OCI-LY3 (cell line): Measurements from ENCODE around the gene DGKK.

Source experiments
- H2AFZ ChIP-seq: fragments of 200-600, 300-600 bp; shearing (Covaris generic); 2 replicates; pipeline ENCODE4 v1.6.0; 2014; ENCODE audit warnings: antibody characterized with exemption, low read depth, low read length
- H3K27ac ChIP-seq: fragments of 200-600, 300-600 bp; sonication (generic); 2 replicates; pipeline ENCODE4 v1.5.1; 2014; ENCODE audit warnings: mild to moderate bottlenecking, low read length, moderate library complexity, mixed read lengths
- H3K27me3 ChIP-seq: fragments of 200-600, 300-600 bp; sonication (generic); 2 replicates; pipeline ENCODE4 v1.6.1; 2014; ENCODE audit warnings: low read depth, low read length, mixed read lengths
- H3K36me3 ChIP-seq: fragments of 200-600, 300-600 bp; sonication (generic); replicated peaks from 2 replicates; pipeline ENCODE3; 2014; ENCODE audit warnings: low read depth, low read length, mixed read lengths
- H3K4me1 ChIP-seq: fragments of 300-600, 200-600 bp; sonication (generic); 2 replicates; pipeline ENCODE4 v1.6.1; 2014; ENCODE audit warnings: low read length, mixed read lengths
- H3K4me2 ChIP-seq: fragments of 200-600, 300-600 bp; sonication (generic); 2 replicates; pipeline ENCODE4 v1.6.1; 2014; ENCODE audit warnings: low read length, mixed read lengths
- H3K4me3 ChIP-seq: fragments of 300-600, 200-600 bp; sonication (generic); 2 replicates; pipeline ENCODE4 v1.5.1; 2014; ENCODE audit warnings: antibody characterized with exemption, mild to moderate bottlenecking, low read length, moderate library complexity
- H3K79me2 ChIP-seq: fragments of 300-600, 200-600 bp; shearing (Covaris generic); 2 replicates; pipeline ENCODE4 v1.6.1; 2014; ENCODE audit warnings: mild to moderate bottlenecking, low read length, mixed read lengths
- H3K9ac ChIP-seq: fragments of 300-600, 200-600 bp; shearing (Covaris generic); 2 replicates; pipeline ENCODE4 v1.6.0; 2014; ENCODE audit warnings: mild to moderate bottlenecking, low read length, moderate library complexity
- H3K9me3 ChIP-seq: fragments of 200-600, 300-600 bp; shearing (Covaris generic); 2 replicates; pipeline ENCODE4 v1.6.1; 2014; ENCODE audit warnings: low read length, mixed read lengths; ENCODE audit not compliant: insufficient read depth
- H4K20me1 ChIP-seq: fragments of 200-600, 300-600 bp; sonication (generic); 2 replicates; pipeline ENCODE4 v1.6.1; 2016; ENCODE audit warnings: low read length, mixed read lengths; ENCODE audit not compliant: insufficient read depth
- CTCF ChIP-seq: fragments of 200-600, 300-600 bp; sonication (generic); IDR thresholded peaks from 2 replicates; pipeline ENCODE4 v1.5.1; 2014; ENCODE audit warnings: antibody characterized with exemption, low read length, low read depth
- EZH2phosphoT487 ChIP-seq: fragments of 200-600 bp; shearing (Covaris generic); IDR thresholded peaks from 2 replicates; pipeline ENCODE4 v1.6.1; 2018; ENCODE audit warnings: antibody characterized with exemption, mixed run types, low read depth

Gene DGKK

GRCh38 chrX:50469206-50469605, 1.4 kb downstream of the DGKK start:
- Histone ChIP-seq H3K27ac (no peak overlapping the region), H3K9me3 (no peaks in the 10 kb centered on the region), H3K4me3 (no peak overlapping the region), H3K79me2 (no peaks in the 10 kb centered on the region), H3K27me3 (no peaks in the 10 kb centered on the region), H3K9ac (no peak overlapping the region), H3K36me3 (no peaks in the 10 kb centered on the region), H3K4me2 (no peak overlapping the region), H4K20me1 (no peaks in the 10 kb centered on the region), H3K4me1 (no peaks in the 10 kb centered on the region), H2AFZ (no peak overlapping the region)
- TF ChIP-seq CTCF (no peak), EZH2phosphoT487 (no peak)

- Histone ChIP-seq H3K9ac (no peak overlapping the region), H3K27ac (no peak overlapping the region), H3K36me3 (no peaks in the 10 kb centered on the region), H3K27me3 (no peaks in the 10 kb centered on the region), H3K4me1 (no peaks in the 10 kb centered on the region), H2AFZ (no peak overlapping the region), H3K79me2 (no peaks in the 10 kb centered on the region), H4K20me1 (no peaks in the 10 kb centered on the region), H3K9me3 (no peaks in the 10 kb centered on the region), H3K4me3 (no peak overlapping the region), H3K4me2 (no peak overlapping the region)
- TF ChIP-seq EZH2phosphoT487 (no peak), CTCF (no peak)
Observed at GRCh38 chrX:50459615-50460014, 11.0 kb downstream of the DGKK start.

GRCh38 chrX:50458483-50458882, 12.1 kb downstream of the DGKK start:
- Histone ChIP-seq H3K36me3 (no peaks in the 10 kb centered on the region), H3K27me3 (no peaks in the 10 kb centered on the region), H3K27ac (no peak overlapping the region), H3K79me2 (no peaks in the 10 kb centered on the region), H3K9me3 (no peaks in the 10 kb centered on the region), H3K4me2 (no peak overlapping the region), H3K4me3 (no peak overlapping the region), H4K20me1 (no peaks in the 10 kb centered on the region), H3K4me1 (no peaks in the 10 kb centered on the region), H3K9ac (no peak overlapping the region), H2AFZ (no peak overlapping the region)
- TF ChIP-seq CTCF (no peak), EZH2phosphoT487 (no peak)

GRCh38 chrX:50456712-50457484, 13.7 kb downstream of the DGKK start:
- H3K4me1 ChIP-seq = no peaks in the 10 kb centered on the region
- no peak overlapping the region for H3K27ac ChIP-seq
- H3K36me3 ChIP-seq = no peaks in the 10 kb centered on the region
- H3K79me2 ChIP-seq = no peaks in the 10 kb centered on the region
- no peaks in the 10 kb centered on the region for H4K20me1 ChIP-seq
- no peaks in the 10 kb centered on the region for H3K9me3 ChIP-seq
- H3K9ac ChIP-seq = no peak overlapping the region
- H3K4me2 ChIP-seq = no peak overlapping the region
- H3K4me3 ChIP-seq = no peak overlapping the region
- H2AFZ ChIP-seq = no peak overlapping the region
- H3K27me3 ChIP-seq = no peaks in the 10 kb centered on the region
- TF ChIP-seq CTCF = no peak
